HG02885 (cell line): ENCODE measurements around the gene NTNG1.
"Not testable (repeated sequence)": the region's sequence is repeated elsewhere in the genome, so short reads cannot be mapped to it uniquely, and the experiment has no call there.

Experiments used
- ATAC-seq: cut with Tn5 transposase; IDR thresholded peaks from one replicate; pipeline ENCODE4 v1.9.1; 2021; ENCODE audit warnings: mild to moderate bottlenecking; ENCODE audit not compliant: unreplicated experiment, poor library complexity

Gene NTNG1

DNA sequence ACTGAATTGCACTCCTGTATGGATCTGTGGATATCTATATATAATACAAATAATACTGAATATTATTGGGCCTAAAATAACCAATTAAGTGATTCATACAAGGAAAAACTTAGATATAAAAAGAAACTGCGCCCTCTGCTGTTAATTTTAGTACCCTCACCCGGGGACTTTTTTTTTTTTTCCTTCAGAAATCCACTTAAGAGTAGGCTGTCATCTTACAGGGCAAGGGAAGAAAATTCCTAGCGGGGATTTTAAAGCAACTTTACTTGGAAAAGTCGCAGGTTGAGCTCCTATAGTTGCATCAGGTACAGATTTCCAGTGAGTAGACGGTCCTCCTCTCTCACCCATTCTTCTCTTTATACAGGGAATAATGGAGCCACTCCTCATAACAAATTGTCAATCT lies 1.3 kb downstream of the NTNG1 start:
- ATAC-seq = no peak

DNA sequence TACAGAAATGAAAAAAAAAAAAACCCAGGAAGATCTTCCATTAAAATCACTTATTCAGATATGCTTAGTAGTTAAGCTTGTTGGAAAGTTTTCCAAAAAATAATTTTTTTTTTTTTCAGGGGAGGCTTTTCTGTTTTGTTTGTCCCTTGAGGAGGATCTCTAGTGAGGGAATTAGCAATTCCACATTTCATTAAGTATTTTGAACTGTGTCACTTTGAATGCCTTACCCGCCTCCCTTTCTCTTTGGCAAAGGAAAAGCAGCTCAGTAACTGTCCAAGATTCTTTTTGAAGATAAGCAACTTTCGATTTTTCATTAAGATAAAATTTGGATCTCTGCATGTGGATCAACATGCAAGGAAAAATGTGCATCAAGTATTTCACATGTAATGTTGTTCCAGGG lies 1.8 kb downstream of the NTNG1 start:
- no peak for ATAC-seq

DNA sequence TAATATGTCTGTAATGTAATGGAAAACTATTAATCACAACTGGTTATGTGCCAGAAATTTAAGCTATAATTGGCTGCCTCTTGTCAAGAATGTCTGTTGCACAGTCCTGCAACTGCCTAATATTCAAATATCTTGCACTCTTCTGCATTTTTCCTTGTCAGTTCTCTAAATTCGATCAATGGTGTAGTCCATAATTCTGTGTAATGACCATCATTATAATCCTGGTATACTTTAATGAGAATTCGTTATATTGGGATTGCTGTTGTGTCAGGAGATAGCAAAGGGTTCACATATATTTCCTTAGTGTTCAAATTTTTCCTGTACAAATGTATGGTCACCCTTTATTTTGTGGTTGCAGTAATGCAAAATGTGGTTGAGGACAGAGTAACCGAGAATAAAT lies 4.8 kb downstream of the NTNG1 start:
- ATAC-seq = no peak

- ATAC-seq = no peak
These were observed 7.0 kb downstream of the NTNG1 start for GRCh38 chr1:107147843-107148242.

DNA sequence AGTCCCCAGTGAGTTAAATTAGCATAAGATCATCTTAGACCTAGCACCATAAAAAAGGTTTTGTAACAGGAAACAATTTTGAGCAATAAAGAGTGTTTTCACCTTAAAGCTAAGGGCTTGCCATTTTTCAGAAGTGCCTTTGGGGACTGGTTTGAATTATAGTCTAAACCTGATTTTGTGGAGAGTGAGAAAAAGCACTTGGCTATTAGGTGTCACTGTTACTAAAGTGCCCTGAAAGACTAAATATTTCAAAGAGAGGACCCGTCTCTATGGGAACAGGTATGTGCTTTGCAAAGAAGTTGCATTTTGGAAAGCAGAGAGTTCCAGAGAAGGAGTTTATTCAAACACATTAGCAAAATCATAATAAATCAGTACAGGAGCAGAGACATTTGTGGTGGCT lies 9.1 kb downstream of the NTNG1 start:
- no peak for ATAC-seq

- no peak for ATAC-seq
These were observed 10.5 kb downstream of the NTNG1 start for GRCh38 chr1:107151295-107151694.

GRCh38 chr1:107152395-107152794 lies 11.6 kb downstream of the NTNG1 start:
- ATAC-seq = no peak

DNA sequence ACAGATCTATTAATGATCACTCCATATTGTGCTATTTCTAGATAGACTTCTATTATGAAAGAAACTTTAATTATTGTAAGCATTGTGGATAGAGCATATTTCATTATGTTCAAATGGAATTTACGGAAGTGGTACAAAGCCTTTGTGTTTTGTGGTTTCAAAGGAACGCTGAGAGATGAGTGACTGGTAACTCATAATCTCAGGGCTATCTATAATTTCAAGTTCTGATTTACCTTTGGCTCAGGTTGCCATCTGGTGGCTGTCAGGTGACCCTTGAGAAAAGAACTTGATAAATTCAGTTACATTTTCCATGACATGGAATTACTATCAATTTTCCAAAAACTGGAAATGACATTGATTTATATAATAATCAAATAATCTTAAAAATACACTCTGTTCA lies 12.2 kb downstream of the NTNG1 start:
- ATAC-seq = no peak

- no peak for ATAC-seq
These were observed 17.7 kb downstream of the NTNG1 start for GRCh38 chr1:107158496-107158895.

DNA sequence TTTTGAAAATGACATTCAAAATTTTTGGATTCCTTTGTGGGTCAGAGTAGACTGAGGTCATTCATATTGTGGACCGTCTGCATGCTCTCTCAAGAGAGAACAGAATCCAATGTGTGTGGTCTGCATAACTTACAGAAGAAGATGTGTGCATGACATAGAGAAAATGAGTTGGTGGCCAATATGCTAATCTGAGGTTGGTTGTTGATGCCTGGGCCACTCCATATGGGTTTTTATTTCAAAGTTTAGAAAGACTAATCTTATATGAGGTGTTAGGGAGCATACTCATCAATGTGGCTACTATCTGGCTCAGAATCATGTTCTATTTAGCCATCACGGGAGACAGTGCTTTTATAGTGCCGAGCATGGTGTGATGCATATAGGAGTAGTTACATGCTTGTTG lies 18.2 kb downstream of the NTNG1 start:
- no peak for ATAC-seq

DNA sequence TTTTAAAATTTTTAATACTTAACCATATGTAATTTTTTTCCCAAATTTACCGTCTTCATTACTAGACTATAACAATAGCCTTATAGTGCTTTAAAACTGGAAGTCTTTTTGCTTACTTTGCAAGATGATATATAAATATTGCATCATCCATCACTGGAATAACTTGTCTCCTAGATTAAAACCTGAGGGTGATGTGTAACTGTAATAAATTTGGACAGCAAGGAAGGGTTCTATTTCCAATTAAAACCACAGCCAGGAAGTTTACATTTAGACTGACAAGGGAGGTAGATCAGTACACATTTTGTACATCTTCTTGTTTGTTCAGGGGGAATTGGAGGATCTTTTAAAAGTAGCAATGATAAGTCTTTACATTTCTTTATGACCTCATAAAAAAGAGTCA lies 21.9 kb downstream of the NTNG1 start:
- ATAC-seq = no peak

DNA sequence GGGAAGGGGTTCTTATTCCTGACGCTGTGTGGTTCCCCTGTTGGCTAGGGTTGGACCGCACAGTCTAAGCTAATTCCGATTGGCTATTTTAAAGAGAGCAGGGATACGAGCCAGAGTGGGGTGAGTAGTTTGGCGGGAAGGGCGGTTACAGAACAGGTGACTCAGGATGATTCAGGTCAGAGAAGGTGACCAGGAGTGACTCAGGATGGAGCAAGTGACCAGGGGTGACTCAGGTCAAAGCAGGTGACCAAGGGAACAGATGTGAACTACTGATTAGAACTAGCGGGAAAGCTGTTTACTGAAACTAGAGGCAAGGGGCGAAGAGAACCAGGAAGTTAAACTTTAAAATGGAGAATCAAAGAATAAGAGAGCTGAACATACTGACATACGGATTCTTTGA lies 24.1 kb downstream of the NTNG1 start:
- ATAC-seq = not testable (repeated sequence)

DNA sequence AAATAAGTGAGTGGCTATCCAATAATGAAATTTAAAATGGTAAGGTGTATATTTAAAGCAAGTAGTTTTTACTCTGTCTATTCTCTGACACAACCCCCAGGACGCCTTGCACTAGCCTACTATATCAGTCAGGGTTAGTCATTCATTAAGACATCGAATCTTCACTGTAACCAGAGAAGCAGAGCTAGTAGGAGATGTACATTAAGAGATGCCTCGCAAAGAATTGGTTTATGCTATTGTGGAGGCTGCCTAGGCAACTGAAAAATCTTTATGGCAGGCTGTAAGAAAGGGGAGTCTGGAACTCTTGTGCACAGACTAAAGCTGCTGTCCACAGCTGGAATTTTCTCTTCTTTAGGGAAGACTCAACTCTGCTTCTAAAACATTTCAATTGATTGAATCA lies 28.8 kb downstream of the NTNG1 start:
- no peak for ATAC-seq

DNA sequence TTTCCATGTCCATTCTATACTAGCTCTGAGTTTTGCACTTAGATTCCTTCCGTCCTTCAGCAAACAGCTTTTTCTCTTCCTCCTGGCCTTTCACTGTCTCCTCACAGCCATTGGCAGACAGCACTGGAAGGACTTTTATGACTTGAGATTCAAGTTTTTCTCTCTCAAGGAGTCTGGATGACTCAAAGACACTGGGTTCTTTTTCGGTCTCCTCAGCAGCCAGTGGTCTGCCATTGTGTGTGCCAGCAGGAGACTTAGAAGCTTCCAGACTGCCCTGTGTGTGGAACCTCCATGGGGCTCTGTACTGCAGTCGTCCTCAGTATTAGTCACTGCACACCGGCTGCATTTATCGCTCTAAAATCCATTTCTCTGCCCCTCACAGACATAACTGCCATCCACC lies 30.5 kb downstream of the NTNG1 start:
- ATAC-seq = no peak

GRCh38 chr1:107172450-107173170 lies 31.8 kb downstream of the NTNG1 start:
- ATAC-seq = no peak

GRCh38 chr1:107175102-107175909 lies 34.5 kb downstream of the NTNG1 start:
- ATAC-seq = no peak

DNA sequence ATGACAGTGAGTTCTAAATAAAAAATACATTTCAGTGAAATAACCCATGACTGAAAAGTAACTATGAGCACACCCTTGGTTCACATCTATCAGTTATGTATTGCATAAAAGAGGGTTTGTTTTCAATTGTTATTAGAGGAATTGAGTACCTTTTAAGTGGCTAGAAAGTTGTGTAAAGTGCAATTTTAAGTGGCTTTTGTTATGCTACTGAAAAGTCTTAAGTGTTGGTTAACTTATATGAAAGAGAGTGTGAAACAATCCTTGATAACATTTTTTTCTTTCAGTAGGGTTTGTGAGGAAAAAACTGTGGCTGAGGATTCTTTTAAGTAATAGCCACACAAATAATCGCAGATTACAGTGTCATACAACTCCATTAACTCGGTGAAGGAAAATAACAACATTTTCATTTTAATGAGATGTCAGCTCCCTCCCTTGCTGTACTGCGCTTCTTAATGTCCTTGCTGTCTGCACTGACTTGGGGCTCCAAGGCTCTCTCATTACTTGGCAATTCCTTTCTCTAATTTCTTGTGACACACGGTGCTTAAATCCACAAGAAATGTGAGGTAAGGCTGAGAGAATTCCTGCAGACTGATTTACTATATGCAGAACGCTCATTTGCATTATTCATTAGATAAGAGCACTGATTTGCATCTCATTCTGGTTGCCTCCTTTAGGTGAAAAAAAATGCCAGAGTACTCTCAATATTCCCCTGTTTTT lies 40.6 kb downstream of the NTNG1 start:
- no peak for ATAC-seq

DNA sequence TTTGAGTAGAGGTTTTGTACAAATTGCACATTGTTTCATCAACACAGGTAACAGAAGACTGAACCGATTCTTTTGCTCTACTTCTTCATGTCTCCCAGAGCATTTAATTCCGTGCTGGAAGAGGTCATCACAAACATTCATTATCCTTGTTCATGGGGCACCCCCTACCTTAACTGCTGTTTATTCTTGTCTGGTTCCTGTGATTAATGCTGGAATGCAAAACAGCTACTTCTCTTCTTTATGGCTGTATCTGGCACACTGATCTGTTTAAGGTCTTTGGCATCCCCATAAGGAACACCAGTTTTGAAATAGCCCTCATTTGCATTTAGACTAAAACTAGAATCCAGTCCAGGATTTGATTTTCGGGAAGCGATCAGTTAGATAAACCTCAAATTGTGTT lies 42.2 kb downstream of the NTNG1 start:
- ATAC-seq = no peak

GRCh38 chr1:107184888-107185287 lies 44.0 kb downstream of the NTNG1 start:
- peak; percentile 53 for ATAC-seq

DNA sequence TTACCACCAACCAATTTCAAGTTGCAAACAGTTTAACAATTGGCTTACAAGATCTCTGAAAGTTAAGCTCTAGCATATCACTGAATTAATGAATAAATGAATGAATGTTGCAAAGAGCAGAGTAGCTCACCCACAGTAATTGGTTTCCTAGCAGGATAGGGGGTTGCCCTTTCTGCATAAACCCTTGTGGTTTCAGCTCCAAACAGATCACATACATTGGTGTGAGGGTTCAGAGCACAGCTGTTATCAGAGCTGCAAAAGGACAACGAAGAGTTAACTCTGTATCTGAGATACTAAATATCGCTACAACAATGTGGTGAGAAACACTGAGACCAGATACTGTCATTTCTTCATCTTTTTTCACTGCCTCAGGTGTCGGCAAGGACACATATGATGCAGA lies 46.6 kb downstream of the NTNG1 start:
- ATAC-seq = no peak

GRCh38 chr1:107188160-107188559 lies 47.3 kb downstream of the NTNG1 start:
- ATAC-seq = no peak
